ENCODE data around the gene LRRC56. TPM values are rescaled to one million over a fixed set of nuclear protein-coding genes. Genes with fewer than 3 reads are reported as not detected.

LRRC56 gene, protein sequence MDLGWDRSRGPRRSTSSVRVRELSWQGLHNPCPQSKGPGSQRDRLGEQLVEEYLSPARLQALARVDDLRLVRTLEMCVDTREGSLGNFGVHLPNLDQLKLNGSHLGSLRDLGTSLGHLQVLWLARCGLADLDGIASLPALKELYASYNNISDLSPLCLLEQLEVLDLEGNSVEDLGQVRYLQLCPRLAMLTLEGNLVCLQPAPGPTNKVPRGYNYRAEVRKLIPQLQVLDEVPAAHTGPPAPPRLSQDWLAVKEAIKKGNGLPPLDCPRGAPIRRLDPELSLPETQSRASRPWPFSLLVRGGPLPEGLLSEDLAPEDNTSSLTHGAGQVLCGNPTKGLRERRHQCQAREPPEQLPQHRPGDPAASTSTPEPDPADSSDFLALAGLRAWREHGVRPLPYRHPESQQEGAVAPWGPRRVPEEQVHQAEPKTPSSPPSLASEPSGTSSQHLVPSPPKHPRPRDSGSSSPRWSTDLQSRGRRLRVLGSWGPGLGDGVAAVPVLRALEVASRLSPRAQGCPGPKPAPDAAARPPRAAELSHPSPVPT
- total RNA-seq (2022; extraction: Qiagen RNA extraction; ENCODE audit: low read depth): 0.45 to 0.96 TPM (median 0.67 TPM) in 5 replicates

GRCh38 chr11:536841-537621 is at the start of gene LRRC56:
TSS of gene LRRC56 (plus strand) at chr11:537527. CDS start at chr11:540685, 3,158 bp downstream.

DNA sequence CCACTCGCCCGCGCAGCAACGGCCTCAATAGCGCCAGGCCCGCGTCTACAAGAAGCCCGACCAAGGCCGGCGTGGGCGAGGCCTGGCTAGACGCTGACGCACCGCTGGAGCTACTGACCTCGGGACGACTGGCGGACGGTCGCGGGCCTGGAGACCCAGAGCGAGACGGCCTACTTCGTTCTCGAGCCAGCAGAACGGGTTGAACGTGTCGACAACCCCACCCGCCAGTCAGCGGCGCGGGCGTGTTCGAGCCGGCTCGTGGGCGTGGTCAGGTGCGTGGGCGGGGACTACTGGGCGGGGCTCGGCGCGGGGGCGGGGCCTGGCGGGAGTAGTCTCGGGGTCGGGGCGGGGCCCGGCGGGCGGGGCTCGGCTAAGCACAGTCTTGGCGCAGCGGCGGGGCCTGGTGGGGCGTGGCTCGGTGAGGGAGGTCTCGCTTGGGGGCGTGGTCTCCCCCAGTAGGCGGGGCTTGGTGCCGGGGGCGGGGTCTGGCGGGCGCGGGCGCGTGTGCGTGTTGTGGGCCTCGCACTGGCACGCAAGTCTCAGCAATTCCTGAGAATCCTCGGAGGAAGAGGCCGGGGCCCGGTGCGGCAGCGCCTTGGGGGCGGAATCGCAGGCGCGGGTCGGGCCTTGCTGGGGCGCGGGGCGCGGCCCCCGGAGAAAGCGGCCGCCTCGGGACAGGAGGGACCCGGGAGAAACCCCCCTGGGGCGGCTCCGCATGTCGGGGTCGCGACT is 30.2 kb upstream of the LRRC56 start, which contains the start of gene RNH1:
TSS of gene RNH1 (minus strand) at position 248 of the 732 bp plus-strand sequence. CDS start 5,080 bp downstream, outside the sequence.

GRCh38 chr11:535519-536454 is 1.5 kb upstream of the LRRC56 start, which contains the start of gene HRAS:
TSS of gene HRAS (minus strand) at chr11:535576.

GRCh38 chr11:560305-561147 is 23.2 kb downstream of the LRRC56 start, which contains the start of the genes LMNTD2 and RASSF7:
TSS of gene LMNTD2 (minus strand) at chr11:560738. CDS start at chr11:560716, 22 bp downstream.
TSS of gene RASSF7 (plus strand) at chr11:560970. CDS start at chr11:561769, 799 bp downstream.

DNA sequence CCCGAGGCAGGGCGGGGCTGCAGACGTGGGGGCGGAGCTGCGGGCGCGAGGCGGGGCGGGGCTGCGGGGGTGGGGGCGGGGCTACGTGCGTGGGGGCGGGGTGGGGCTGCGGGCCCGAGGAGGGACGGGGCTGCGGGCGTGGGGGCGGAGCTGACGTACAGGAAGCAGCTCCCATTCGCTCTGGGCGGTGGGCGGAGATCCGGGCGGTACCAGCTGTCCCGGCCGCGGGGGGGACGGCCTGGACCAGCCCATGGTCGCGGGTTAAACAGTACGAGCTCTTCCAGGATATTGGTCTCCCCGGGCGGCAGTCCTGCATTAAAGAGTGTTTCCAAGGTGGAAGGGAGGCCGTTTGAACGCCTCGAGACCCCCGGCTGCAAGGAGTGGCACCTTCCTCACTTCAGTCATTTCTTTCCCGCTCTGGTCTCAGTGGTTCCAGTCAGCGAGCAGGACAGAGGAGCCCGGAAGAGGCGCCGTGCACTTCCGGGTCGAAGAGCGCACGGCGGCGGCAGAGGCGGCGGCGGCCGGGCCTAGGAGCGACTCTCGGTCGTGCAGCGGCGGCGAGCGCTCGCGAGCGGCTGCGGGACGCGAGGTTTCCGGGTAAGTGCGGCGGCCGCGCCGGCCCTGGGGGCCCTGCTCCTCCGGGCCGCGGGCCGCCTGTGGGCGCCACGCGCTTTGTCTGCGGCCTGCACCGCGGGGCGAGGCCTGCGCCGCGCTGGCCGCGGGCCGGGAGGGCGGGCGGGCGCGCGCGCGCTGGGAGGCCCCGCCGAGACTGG is 38.9 kb downstream of the LRRC56 start, which contains the start of gene PHRF1:
TSS of gene PHRF1 (plus strand) at position 475 of the 773 bp plus-strand sequence. CDS start 5,043 bp downstream, outside the sequence.

Other genes with a start within 250 kb of the LRRC56 start
- gene PGGHG, start 248.4 kb upstream of the LRRC56 start, total RNA-seq (2022; extraction: Qiagen RNA extraction; ENCODE audit: low read depth): 6.4 to 11.8 TPM (median 10.0 TPM) in 5 replicates
- not detected in 5 replicates for gene IFITM5, start 238.0 kb upstream of the LRRC56 start, total RNA-seq (2022; extraction: Qiagen RNA extraction; ENCODE audit: low read depth)
- 56.4 to 65.7 TPM (median 61.5 TPM) in 5 replicates for gene IFITM2, start 229.7 kb upstream of the LRRC56 start, total RNA-seq (2022; extraction: Qiagen RNA extraction; ENCODE audit: low read depth)
- 0.25 to 0.75 TPM (median 0.49 TPM) in 5 replicates for gene IFITM1, start 223.5 kb upstream of the LRRC56 start, total RNA-seq (2022; extraction: Qiagen RNA extraction; ENCODE audit: low read depth)
- 20.4 to 36.3 TPM (median 31.6 TPM) in 5 replicates for gene IFITM3, start 216.7 kb upstream of the LRRC56 start, total RNA-seq (2022; extraction: Qiagen RNA extraction; ENCODE audit: low read depth)
- gene B4GALNT4, start 168.0 kb upstream of the LRRC56 start, total RNA-seq (2022; extraction: Qiagen RNA extraction; ENCODE audit: low read depth): 11.0 to 22.7 TPM (median 15.6 TPM) in 5 replicates
- gene PKP3, start 143.3 kb upstream of the LRRC56 start, total RNA-seq (2022; extraction: Qiagen RNA extraction; ENCODE audit: low read depth): 26.4 to 39.8 TPM (median 36.5 TPM) in 5 replicates
- 59.9 to 95.2 TPM (median 84.4 TPM) in 5 replicates for gene SIGIRR, start 122.5 kb upstream of the LRRC56 start, total RNA-seq (2022; extraction: Qiagen RNA extraction; ENCODE audit: low read depth)
- 0.61 to 1.6 TPM (median 1.2 TPM) in 5 replicates for gene ANO9, start 95.5 kb upstream of the LRRC56 start, total RNA-seq (2022; extraction: Qiagen RNA extraction; ENCODE audit: low read depth)
- gene PTDSS2, start 87.2 kb upstream of the LRRC56 start, total RNA-seq (2022; extraction: Qiagen RNA extraction; ENCODE audit: low read depth): 31.4 to 49.0 TPM (median 44.3 TPM) in 5 replicates
- gene RNH1, start 30.3 kb upstream of the LRRC56 start, total RNA-seq (2022; extraction: Qiagen RNA extraction; ENCODE audit: low read depth): 119 to 170 TPM (median 165 TPM) in 5 replicates
- gene HRAS, start 2.0 kb upstream of the LRRC56 start, total RNA-seq (2022; extraction: Qiagen RNA extraction; ENCODE audit: low read depth): 93.4 to 148 TPM (median 142 TPM) in 5 replicates
- 1.5 to 2.9 TPM (median 2.8 TPM) in 5 replicates for gene LMNTD2, start 23.2 kb downstream of the LRRC56 start, total RNA-seq (2022; extraction: Qiagen RNA extraction; ENCODE audit: low read depth)
- 28.9 to 39.7 TPM (median 35.6 TPM) in 5 replicates for gene RASSF7, start 23.4 kb downstream of the LRRC56 start, total RNA-seq (2022; extraction: Qiagen RNA extraction; ENCODE audit: low read depth)
- 25.5 to 37.0 TPM (median 33.9 TPM) in 5 replicates for gene PHRF1, start 38.9 kb downstream of the LRRC56 start, total RNA-seq (2022; extraction: Qiagen RNA extraction; ENCODE audit: low read depth)
- gene IRF7, start 78.4 kb downstream of the LRRC56 start, total RNA-seq (2022; extraction: Qiagen RNA extraction; ENCODE audit: low read depth): 4.0 to 8.0 TPM (median 6.0 TPM) in 5 replicates
- gene CDHR5, start 87.4 kb downstream of the LRRC56 start, total RNA-seq (2022; extraction: Qiagen RNA extraction; ENCODE audit: low read depth): 0.05 to 0.14 TPM in 2 of 5 replicates, not detected in the others
- not detected in 5 replicates for gene SCT, start 89.7 kb downstream of the LRRC56 start, total RNA-seq (2022; extraction: Qiagen RNA extraction; ENCODE audit: low read depth)
- gene DRD4, start 99.7 kb downstream of the LRRC56 start, total RNA-seq (2022; extraction: Qiagen RNA extraction; ENCODE audit: low read depth): 0.10 to 0.45 TPM (median 0.22 TPM) in 5 replicates
- gene DEAF1, start 157.7 kb downstream of the LRRC56 start, total RNA-seq (2022; extraction: Qiagen RNA extraction; ENCODE audit: low read depth): 26.8 to 38.2 TPM (median 36.6 TPM) in 5 replicates
- 9.1 to 10.8 TPM (median 10.0 TPM) in 5 replicates for gene TMEM80, start 158.3 kb downstream of the LRRC56 start, total RNA-seq (2022; extraction: Qiagen RNA extraction; ENCODE audit: low read depth)
- gene EPS8L2, start 168.7 kb downstream of the LRRC56 start, total RNA-seq (2022; extraction: Qiagen RNA extraction; ENCODE audit: low read depth): 72.5 to 125 TPM (median 110 TPM) in 5 replicates
- 399 to 462 TPM (median 422 TPM) in 5 replicates for gene TALDO1, start 209.9 kb downstream of the LRRC56 start, total RNA-seq (2022; extraction: Qiagen RNA extraction; ENCODE audit: low read depth)
- gene GATD1, start 240.0 kb downstream of the LRRC56 start, total RNA-seq (2022; extraction: Qiagen RNA extraction; ENCODE audit: low read depth): 33.0 to 49.6 TPM (median 38.2 TPM) in 5 replicates